PFSK-1 (cell line): ENCODE results near the gene ADAMTS15.

ENCODE experiments used
- POLR2AphosphoS5 ChIP-seq: IDR thresholded peaks from 2 replicates; pipeline ENCODE4 v1.6.1; 2012; ENCODE audit warnings: low read depth, mild to moderate bottlenecking, control low read depth, low read length, moderate library complexity
- REST ChIP-seq, 2 experiments: IDR thresholded peaks; 2 replicates each; pipeline versions ENCODE4 v1.6.1 to v1.8.0; 2011 to 2012; ENCODE audit warnings: low read depth in 2 of 2, low read length in 2 of 2, control low read depth in 1 of 2, inconsistent platforms in 1 of 2, mild to moderate bottlenecking in 1 of 2, moderate library complexity in 1 of 2; ENCODE audit not compliant: insufficient read depth in 1 of 2
- SIN3A ChIP-seq: IDR thresholded peaks from 2 replicates; pipeline ENCODE4 v1.6.1; 2012; ENCODE audit warnings: mild to moderate bottlenecking, low read length, moderate library complexity, borderline replicate concordance; ENCODE audit not compliant: insufficient read depth
- TAF1 ChIP-seq: IDR thresholded peaks from 2 replicates; pipeline ENCODE4 v1.6.1; 2012; ENCODE audit warnings: low read length, control low read depth, borderline replicate concordance; ENCODE audit not compliant: insufficient read depth

- TF ChIP-seq TAF1: no peak
- no peak for TF ChIP-seq POLR2AphosphoS5
- no peak for TF ChIP-seq SIN3A
- no peak for TF ChIP-seq REST (IDR thresholded peaks at IDR 0.05; ENCODE audit: insufficient read depth in 1 of 2, low read depth in 2 of 2, low read length in 2 of 2)
Observed at GRCh38 chr11:130403271-130403804, 45.1 kb upstream of the ADAMTS15 start.
